Spleen (tissue), 7 donors: Measurements from ENCODE around the gene CSHL1.
"Not testable (repeated sequence)": the region's sequence is repeated elsewhere in the genome, so short reads cannot be mapped to it uniquely, and the experiment has no call there.

Source experiments
- CTCF ChIP-seq, 11 experiments: fragments of 200-600 bp in 7 of 11; fragments of 450-650 bp in 4 of 11; sonication (generic) in 4 of 11; IDR thresholded peaks in 8 of 11; conservative IDR thresholded peaks in 3 of 11; 1 replicate in 7 of 11; 2 replicates in 4 of 11; pipeline versions ENCODE4 v1.4.0 to v1.8.0; 2016 to 2021; ENCODE audit warnings: antibody characterized with exemption in 11 of 11, inconsistent platforms in 4 of 11, mild to moderate bottlenecking in 1 of 11
- POLR2A ChIP-seq, 3 donors: fragments of 450-650 bp; IDR thresholded peaks; one replicate each; pipeline ENCODE4 v1.5.1; 2017; ENCODE audit warnings: antibody characterized with exemption in 3 of 3, mild to moderate bottlenecking in 1 of 3
- POLR2AphosphoS5 ChIP-seq, 3 donors: sonication (generic); formaldehyde crosslinking; IDR thresholded peaks; one replicate each; pipeline ENCODE4 v1.5.1; 2017; ENCODE audit warnings: antibody characterized with exemption in 3 of 3
- donor health status: DM: no; HTN: no; CAD: no; lungs with moderate emphysema.
- donor health status: DM: no; HTN: no; CAD: no.
- donor health status: DM: no; HTN: no; CAD: no.

- not testable (repeated sequence) for TF ChIP-seq POLR2A (IDR thresholded peaks at IDR 0.05); POLR2AphosphoS5 (IDR thresholded peaks at IDR 0.05); CTCF (IDR thresholded peaks at IDR 0.05 in 8 of 11, conservative IDR thresholded peaks at IDR 0.05 in 3 of 11)
Observed at GRCh38 chr17:63866625-63867024, 44.4 kb downstream of the CSHL1 start.
